H1 (cell line): ENCODE results near the gene RRAS. TPM values are rescaled to one million over a fixed set of nuclear protein-coding genes. Genes with fewer than 3 reads are reported as not detected.

Experiments used
- CTCF ChIA-PET: fragments of 300-600 bp; sonication (Branson Sonifier 250); formaldehyde crosslinking; loops from one replicate; lab custom pipeline; 2021; ENCODE audit not compliant: partially characterized antibody; lab: Charles Lee
- POLR2A ChIA-PET: fragments of 300-600 bp; sonication (Branson Sonifier 250); formaldehyde crosslinking; loops from one replicate; lab custom pipeline; 2021; ENCODE audit warnings: inconsistent platforms; ENCODE audit not compliant: partially characterized antibody; lab: Charles Lee
- DNase-seq, 2 experiments: peaks; one replicate each; pipeline versions ENCODE4 v3.0.0 to v3.0.0-alpha.2; 2010 to 2022; ENCODE audit warnings: low spot score in 2 of 2, low read depth in 1 of 2, mixed read lengths in 1 of 2
- FAIRE-seq: peaks from 2 replicates; lab custom pipeline; 2011; peaks lifted over from hg19 to GRCh38; lab: Jason Lieb, UNC
- H2AFZ ChIP-seq: 2 replicates; pipeline ENCODE4 v1.8.1; 2012; ENCODE audit warnings: low read length, inconsistent platforms
- H2AK5ac ChIP-seq: 2 replicates; pipeline ENCODE4 v1.6.1; 2013; ENCODE audit warnings: low read depth, low read length
- H2BK120ac ChIP-seq: replicated peaks from 2 replicates; pipeline ENCODE3; 2013; ENCODE audit warnings: low read depth, low read length, inconsistent platforms
- H2BK12ac ChIP-seq: 2 replicates; pipeline ENCODE4 v1.6.1; 2013; ENCODE audit warnings: low read depth, low read length
- H2BK15ac ChIP-seq: 2 replicates; pipeline ENCODE4 v1.6.1; 2013; ENCODE audit warnings: low read length
- H2BK20ac ChIP-seq: 2 replicates; pipeline ENCODE4 v1.6.1; 2013; ENCODE audit warnings: low read length
- H2BK5ac ChIP-seq: 2 replicates; pipeline ENCODE4 v1.6.1; 2013; ENCODE audit warnings: low read depth, low read length
- H3K14ac ChIP-seq: 2 replicates; pipeline ENCODE4 v1.6.1; 2013; ENCODE audit warnings: inconsistent platforms; ENCODE audit not compliant: insufficient read length
- H3K18ac ChIP-seq: 2 replicates; pipeline ENCODE4 v1.6.1; 2013; ENCODE audit warnings: low read length; ENCODE audit errors: extremely low read depth
- H3K23ac ChIP-seq: 2 replicates; pipeline ENCODE4 v1.6.1; 2013; ENCODE audit warnings: inconsistent platforms; ENCODE audit not compliant: insufficient read length
- H3K23me2 ChIP-seq: 2 replicates; pipeline ENCODE4 v1.6.1; 2013; ENCODE audit warnings: low read depth, low read length
- H3K27ac ChIP-seq: 2 replicates; pipeline ENCODE4 v1.6.1; 2011; ENCODE audit warnings: low read depth, low read length, inconsistent platforms
- H3K27me3 ChIP-seq, 4 experiments: replicated peaks in 1 of 4; 1 replicate in 1 of 4; 2 replicates in 3 of 4; pipeline versions ENCODE4 v1.6.1 to v1.8.1; 2011 to 2013; ENCODE audit warnings: low read length in 3 of 4, mild to moderate bottlenecking in 3 of 4, inconsistent platforms in 2 of 4, mixed read lengths in 2 of 4, moderate library complexity in 1 of 4; ENCODE audit not compliant: control insufficient read depth in 3 of 4, insufficient read depth in 3 of 4; ENCODE audit errors: extremely low read depth in 1 of 4
- H3K36me3 ChIP-seq, 4 experiments: 2 replicates each; pipeline versions ENCODE4 v1.6.1 to v1.8.1; 2011 to 2013; ENCODE audit warnings: mild to moderate bottlenecking in 4 of 4, low read length in 3 of 4, moderate library complexity in 2 of 4, control low read depth in 1 of 4, inconsistent platforms in 1 of 4; ENCODE audit not compliant: insufficient read depth in 4 of 4, control insufficient read depth in 2 of 4
- H3K4ac ChIP-seq: replicated peaks from 2 replicates; pipeline ENCODE3; 2013; ENCODE audit warnings: low read length, low read depth, mixed read lengths, inconsistent platforms; ENCODE audit not compliant: insufficient read length
- H3K4me1 ChIP-seq, 4 experiments: replicated peaks in 1 of 4; 1 replicate in 1 of 4; 2 replicates in 3 of 4; pipeline versions ENCODE4 v1.6.1 to v1.8.1; 2011 to 2013; ENCODE audit warnings: low read length in 3 of 4, inconsistent platforms in 2 of 4, mixed read lengths in 1 of 4; ENCODE audit not compliant: insufficient read depth in 4 of 4, control insufficient read depth in 3 of 4
- H3K4me2 ChIP-seq, 2 experiments: 2 replicates each; pipeline versions ENCODE4 v1.6.1 to v1.8.1; 2011 to 2013; ENCODE audit warnings: low read depth in 2 of 2, low read length in 2 of 2, control low read depth in 1 of 2, inconsistent platforms in 1 of 2, mild to moderate bottlenecking in 1 of 2; ENCODE audit not compliant: insufficient read depth in 1 of 2
- H3K4me3 ChIP-seq, 4 experiments: fragments of 200-600, 300-600 bp in 1 of 4; sonication (generic), shearing (Covaris generic), sonication (Bioruptor Twin) in 1 of 4; 2 replicates each; pipeline versions ENCODE4 v1.5.1 to v1.8.1; 2011 to 2016; ENCODE audit warnings: low read length in 4 of 4, low read depth in 3 of 4, control low read depth in 2 of 4, inconsistent platforms in 2 of 4, mild to moderate bottlenecking in 2 of 4, mixed read lengths in 1 of 4, moderate library complexity in 1 of 4; ENCODE audit not compliant: insufficient read depth in 2 of 4; ENCODE audit errors: extremely low read depth in 1 of 4
- H3K56ac ChIP-seq: replicated peaks from 2 replicates; pipeline ENCODE3; 2013; ENCODE audit warnings: low read depth, mild to moderate bottlenecking, mixed read lengths, low read length, inconsistent platforms; ENCODE audit not compliant: insufficient read length
- H3K79me1 ChIP-seq: 2 replicates; pipeline ENCODE4 v1.6.1; 2013; ENCODE audit warnings: low read depth, low read length, control low read depth
- H3K79me2 ChIP-seq, 2 experiments: 2 replicates each; pipeline versions ENCODE4 v1.6.1 to v1.8.1; 2012 to 2013; ENCODE audit warnings: low read length in 2 of 2, mild to moderate bottlenecking in 2 of 2, inconsistent platforms in 1 of 2; ENCODE audit not compliant: insufficient read depth in 2 of 2, control insufficient read depth in 1 of 2
- H3K9ac ChIP-seq, 4 experiments: replicated peaks in 1 of 4; 1 replicate in 1 of 4; 2 replicates in 3 of 4; pipeline versions ENCODE4 v1.6.1 to v1.8.1; 2011 to 2013; ENCODE audit warnings: low read depth in 3 of 4, low read length in 3 of 4, control low read depth in 2 of 4, mild to moderate bottlenecking in 2 of 4, moderate library complexity in 2 of 4, inconsistent platforms in 1 of 4; ENCODE audit errors: extremely low read depth in 1 of 4
- H3K9me3 ChIP-seq, 2 experiments: 2 replicates each; pipeline versions ENCODE4 v1.6.1 to v1.8.1; 2012 to 2013; ENCODE audit warnings: mild to moderate bottlenecking in 2 of 2, moderate library complexity in 2 of 2, control low read depth in 1 of 2, inconsistent platforms in 1 of 2, low read depth in 1 of 2, low read length in 1 of 2, mixed read lengths in 1 of 2; ENCODE audit not compliant: insufficient read depth in 2 of 2
- H4K20me1 ChIP-seq, 2 experiments: replicated peaks in 1 of 2; 2 replicates each; pipeline versions ENCODE3 to v1.8.1; 2011 to 2013; ENCODE audit warnings: inconsistent platforms in 2 of 2, low read length in 2 of 2, mild to moderate bottlenecking in 1 of 2; ENCODE audit not compliant: insufficient read depth in 2 of 2, control insufficient read depth in 1 of 2
- H4K5ac ChIP-seq: 2 replicates; pipeline ENCODE4 v1.6.1; 2013; ENCODE audit warnings: low read length, low read depth, mixed read lengths, inconsistent platforms; ENCODE audit not compliant: insufficient read length
- H4K8ac ChIP-seq: 2 replicates; pipeline ENCODE4 v1.8.0; 2013; ENCODE audit warnings: mild to moderate bottlenecking, moderate library complexity, low read length, inconsistent platforms; ENCODE audit not compliant: insufficient read depth; ENCODE audit errors: extremely low read depth
- H4K91ac ChIP-seq: replicated peaks from 2 replicates; pipeline ENCODE3; 2013; ENCODE audit warnings: low read length, mixed read lengths, inconsistent platforms; ENCODE audit not compliant: insufficient read length
- JUND ChIP-seq: IDR thresholded peaks from 2 replicates; pipeline ENCODE4 v1.6.1; 2011; ENCODE audit warnings: mild to moderate bottlenecking, improper control_type of control experiment, low read length
- POLR2A ChIP-seq, 2 experiments: IDR thresholded peaks; 1 replicate in 1 of 2; 2 replicates in 1 of 2; pipeline ENCODE4 v1.6.1; 2011; ENCODE audit warnings: low read depth in 2 of 2, low read length in 2 of 2, mild to moderate bottlenecking in 2 of 2; ENCODE audit errors: control extremely low read depth in 1 of 2
- WGBS, 2 experiments: shearing (Covaris generic) in 1 of 2; methylation state at CpG; one replicate each; pipeline versions ENCODE4 v1.1.6 to v1.1.7; 2013 to 2015; ENCODE audit warnings: low lambda C conversion rate in 2 of 2, mixed read lengths in 2 of 2, inconsistent platforms in 1 of 2, low coverage in 1 of 2, missing lambda C conversion rate in 1 of 2; ENCODE audit not compliant: insufficient replicate concordance in 2 of 2, insufficient coverage in 1 of 2, insufficient read length in 1 of 2; ENCODE audit errors: extremely low coverage in 1 of 2, missing lambda C conversion rate in 1 of 2; 5-methylcytosine and 5-hydroxymethylcytosine counted together
- polyA plus RNA-seq, 7 experiments: library from polyadenylated mRNA; depleted of rRNA in 3 of 7; stranded (reverse) in 5 of 7; unstranded in 2 of 7; fragments of >200 nt in 5 of 7; fragments of 200-250 nt in 2 of 7; gene quantifications; 1 replicate in 5 of 7; 2 replicates in 1 of 7; 4 replicates in 1 of 7; pipeline versions ENCODE4 v1.2.1 to v1.2.3, GENCODE V29; 2011 to 2013; ENCODE audit warnings: missing spikeins in 2 of 7, mixed read lengths in 2 of 7
- total RNA-seq: library from RNA; stranded (reverse); fragmentation: NEBNext Ultra II Directional; extraction: Animal tissue kit (Norgen Biotek cat#: 25700); gene quantifications from 2 replicates; pipeline ENCODE4 v1.2.1, GENCODE V29; 2021

The RRAS gene
- total and polyA plus RNA-seq, 2 of the 8 experiments (the other 6 are each of a cell fraction or from before 2014, with no cell fraction given): 17.7 to 49.1 TPM

- no peak overlapping the region for H2BK120ac ChIP-seq
- DNase-seq: no peak
- H2BK5ac ChIP-seq: no peak overlapping the region
- H3K27ac ChIP-seq: no peak overlapping the region
- H3K18ac ChIP-seq: no peak overlapping the region
- H4K8ac ChIP-seq: peak overlapping the region; percentile 69; the same call in 1 of the 2 replicates
- H3K23ac ChIP-seq: no peak overlapping the region
- no peaks in the 10 kb centered on the region for H3K9me3 ChIP-seq
- H4K91ac ChIP-seq: no peak overlapping the region
- H2AFZ ChIP-seq: no peak overlapping the region
- no peak overlapping the region for H3K4ac ChIP-seq
- H3K36me3 ChIP-seq: peaks cover 26 to 53% (median 42%) of the 10 kb centered on the region in 4 experiments
- 97% methylated on average over 8 of the region's 8 CpGs; no CpG with 5 or more reads in 1 of the 2 experiments for WGBS, 2 experiments
- no peak overlapping the region for H3K4me2 ChIP-seq
- H4K5ac ChIP-seq: no peak overlapping the region
- ChIA-PET POLR2A (interaction anchor here (0.6 to 8.3 kb wide), 7 partner anchors 8 to 1278 kb away, joined by 3 to 168 read pairs (median 3); partner anchors contain the start of genes ADM5 and CPT1C), CTCF (interaction anchor here (1.4 kb wide), 2 partner anchors 17 to 176 kb away, joined by 3 read pairs; partner anchors contain the start of genes BCL2L12 and IRF3)
- peaks cover 37 to 54% of the 10 kb centered on the region in 2 experiments for H4K20me1 ChIP-seq
- no peak for TF ChIP-seq JUND
- peak in 1 of 2 experiments; percentile 42; a peak in 1 of 3 replicates for TF ChIP-seq POLR2A (IDR thresholded peaks at IDR 0.05; ENCODE audit: control extremely low read depth in 1 of 2, low read depth in 2 of 2, low read length in 2 of 2)
- H2BK15ac ChIP-seq: no peak overlapping the region
- no peaks in the 10 kb centered on the region for H3K27me3 ChIP-seq
- no peak overlapping the region for H2AK5ac ChIP-seq
- peaks cover 2 to 17% (median 12%) of the 10 kb centered on the region in 4 experiments for H3K4me1 ChIP-seq
- H3K79me2 ChIP-seq: peaks cover 17 to 54% of the 10 kb centered on the region in 2 experiments
- no peak for FAIRE-seq
- H2BK12ac ChIP-seq: no peak overlapping the region
- H3K23me2 ChIP-seq: peaks cover 4% of the 10 kb centered on the region
- no peak overlapping the region for H3K4me3 ChIP-seq
- H3K56ac ChIP-seq: no peak overlapping the region
- no peak overlapping the region for H2BK20ac ChIP-seq
- H3K14ac ChIP-seq: no peak overlapping the region
- H3K79me1 ChIP-seq: peaks cover 16% of the 10 kb centered on the region
- no peak overlapping the region for H3K9ac ChIP-seq
Observed at GRCh38 chr19:49682274-49682673, 42.3 kb upstream of the RRAS start.
